H54 (cell line): ENCODE measurements around the gene MLIP.
"Not testable (repeated sequence)": the region's sequence is repeated elsewhere in the genome, so short reads cannot be mapped to it uniquely, and the experiment has no call there.

Experiments
- DNase-seq: peaks from one replicate; pipeline ENCODE4 v3.0.0; 2011; ENCODE audit warnings: low spot score, mixed read lengths; ENCODE audit not compliant: insufficient read length
- FAIRE-seq: peaks from 3 replicates; lab custom pipeline; 2011; peaks lifted over from hg19 to GRCh38; lab: Jason Lieb, UNC
- POLR2A ChIP-seq: IDR thresholded peaks from 2 replicates; pipeline ENCODE4 v1.6.1; 2011; ENCODE audit warnings: low read depth, mild to moderate bottlenecking, low read length

The MLIP gene

GRCh38 chr6:54195637-54196036, 84.4 kb downstream of the MLIP start:
- DNase-seq: no peak
- no peak for FAIRE-seq
- no peak for TF ChIP-seq POLR2A

DNA sequence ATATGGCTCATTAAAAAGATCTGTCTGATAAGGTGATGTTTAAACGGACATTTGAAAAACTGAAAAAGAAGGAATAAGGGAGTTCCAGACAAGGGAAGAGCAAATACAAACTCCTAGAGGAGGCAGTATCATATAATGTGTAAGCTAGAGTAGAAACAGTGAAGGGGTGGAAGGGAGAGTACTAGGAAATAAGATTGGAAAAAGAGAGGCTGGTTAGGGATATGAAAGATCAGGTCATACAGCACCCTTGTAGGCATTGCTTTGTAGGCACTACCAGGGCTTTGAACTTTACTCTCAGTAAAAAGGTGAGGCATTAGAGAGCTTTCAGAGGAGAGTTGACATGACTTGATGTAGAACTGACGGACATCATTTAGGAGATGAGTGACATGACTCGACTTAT, 85.7 kb downstream of the MLIP start:
- DNase-seq: no peak
- FAIRE-seq: peak; percentile 45
- TF ChIP-seq POLR2A: no peak

DNA sequence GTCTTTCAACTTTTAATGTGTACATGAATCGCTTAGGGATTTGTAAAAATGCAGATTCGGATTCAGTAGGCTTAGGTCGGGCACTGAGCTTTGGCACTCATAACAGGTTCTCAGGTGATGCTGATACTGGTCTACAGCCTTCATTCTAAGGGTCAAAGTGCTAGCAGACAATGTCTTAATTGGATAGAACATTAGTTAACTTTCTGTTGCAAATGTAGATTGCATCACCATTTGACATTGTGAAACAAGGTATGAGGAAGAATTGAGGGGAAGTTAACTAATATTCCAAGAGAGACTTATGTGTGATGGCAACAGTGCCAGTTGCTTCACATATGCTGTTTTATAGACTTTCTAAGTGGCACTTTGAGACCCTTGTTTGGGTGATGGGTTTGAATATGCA, 86.9 kb downstream of the MLIP start:
- no peak for TF ChIP-seq POLR2A
- DNase-seq: no peak
- peak; percentile 33 for FAIRE-seq

- not testable (repeated sequence) for DNase-seq, FAIRE-seq
These were observed 92.3 kb downstream of the MLIP start for GRCh38 chr6:54203474-54204035.

- no peak for DNase-seq
- peak; percentile 33 for FAIRE-seq
- TF ChIP-seq POLR2A: no peak
These were observed 93.8 kb downstream of the MLIP start for GRCh38 chr6:54204921-54205591.

DNA sequence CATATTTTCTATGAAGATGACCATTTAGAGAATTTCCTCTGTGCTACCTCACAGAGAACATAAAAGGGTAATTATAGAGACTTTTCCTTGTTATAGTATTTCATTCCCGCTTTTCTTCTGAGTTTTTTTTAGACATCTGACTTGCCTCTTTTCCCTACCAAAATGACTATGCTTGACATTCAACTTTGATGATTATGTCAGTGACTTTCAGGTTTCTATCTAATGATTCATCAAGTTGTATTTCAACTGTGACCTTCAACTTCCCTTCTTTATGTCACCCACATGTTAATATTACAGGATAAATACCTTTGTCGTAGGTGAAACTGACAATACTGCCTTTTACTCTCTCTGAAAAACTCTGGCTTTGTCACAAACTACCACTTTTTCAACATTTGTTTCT, 95.3 kb downstream of the MLIP start:
- TF ChIP-seq POLR2A: no peak
- no peak for DNase-seq
- peak; percentile 38 for FAIRE-seq

- not testable (repeated sequence) for DNase-seq
- peak; percentile 93 for FAIRE-seq
These were observed 98.7 kb downstream of the MLIP start for GRCh38 chr6:54209983-54210382.

DNA sequence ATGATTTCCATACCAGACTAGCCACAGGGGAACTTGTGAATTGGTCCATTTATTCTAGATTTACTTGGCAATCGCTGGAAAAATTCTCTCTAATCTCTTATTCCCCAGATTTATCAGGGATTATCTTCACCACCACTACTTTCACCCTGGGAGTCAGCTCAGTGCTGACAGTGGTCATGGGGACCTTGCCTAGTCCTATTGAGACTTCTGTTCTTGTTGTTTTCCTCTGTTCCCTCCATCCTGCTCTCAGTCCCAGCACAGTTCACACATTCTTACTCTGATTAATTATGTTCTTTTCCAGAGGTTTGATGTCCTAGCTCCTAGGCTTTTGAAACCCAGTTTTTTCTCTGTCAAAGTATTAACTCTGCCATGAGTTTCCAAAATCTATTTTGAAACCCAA, 103.0 kb downstream of the MLIP start:
- FAIRE-seq: no peak
- TF ChIP-seq POLR2A: no peak
- no peak for DNase-seq

DNA sequence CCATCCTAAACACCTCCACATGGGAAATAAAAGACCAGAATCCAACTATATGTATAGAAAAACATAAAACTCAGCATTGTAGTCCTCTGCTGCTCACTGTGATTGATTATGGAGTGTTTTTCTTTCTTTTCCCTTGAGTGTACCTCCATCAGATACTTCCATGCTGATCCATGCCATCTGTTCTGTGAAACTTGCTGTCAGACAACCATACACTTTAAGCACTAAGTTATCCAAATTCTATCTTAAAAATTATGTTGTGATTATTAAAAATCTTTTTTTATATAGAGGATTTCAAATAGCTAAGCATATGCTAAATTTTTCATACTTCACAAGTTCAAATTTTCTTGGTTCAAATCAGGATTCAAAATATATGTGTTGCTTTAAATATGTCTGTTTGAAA, 105.1 kb downstream of the MLIP start:
- no peak for FAIRE-seq
- no peak for TF ChIP-seq POLR2A

DNA sequence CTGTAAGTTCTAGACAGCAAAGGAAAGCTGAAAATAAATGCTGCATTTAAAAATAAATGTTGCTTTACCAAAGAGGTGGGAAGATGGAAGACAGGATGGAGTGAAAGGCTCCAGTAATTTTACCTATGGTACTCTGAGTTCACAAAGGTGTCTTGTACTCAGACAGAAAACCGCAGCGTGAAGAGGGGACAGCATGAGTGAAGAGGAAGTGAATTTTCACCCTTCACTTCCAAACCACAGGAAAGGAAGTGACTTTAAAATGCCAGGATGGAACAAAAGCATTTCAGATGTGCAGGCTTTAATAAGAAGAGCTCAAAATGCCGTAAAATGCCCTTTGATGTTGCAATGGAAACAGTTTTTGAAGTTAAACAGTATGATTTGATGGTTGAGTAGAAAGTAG, 105.8 kb downstream of the MLIP start:
- TF ChIP-seq POLR2A: no peak
- DNase-seq (no peak), FAIRE-seq (peak; percentile 61)

More for the DNA sequence above, 105.1 kb downstream of the MLIP start:
- DNase-seq: no peak

DNA sequence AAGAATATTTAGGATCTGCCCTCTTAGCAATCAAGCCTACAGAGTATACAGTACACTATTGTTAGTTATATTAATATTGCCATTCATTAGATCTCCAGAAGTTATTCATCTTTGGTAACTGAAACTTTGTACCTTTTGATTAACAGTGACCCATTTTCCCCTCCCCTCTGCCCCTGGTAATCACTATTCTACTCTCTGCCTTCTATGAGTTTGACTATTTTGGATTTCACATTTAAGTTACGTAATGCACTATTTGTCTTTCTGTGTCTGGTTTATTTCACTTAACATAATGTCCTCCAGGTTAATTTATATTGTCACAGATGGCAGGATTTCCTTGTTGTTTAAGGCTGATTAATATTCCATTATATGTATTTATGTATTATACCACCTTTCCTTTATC, 111.0 kb downstream of the MLIP start:
- TF ChIP-seq POLR2A: no peak
- FAIRE-seq: no peak
- no peak for DNase-seq

DNA sequence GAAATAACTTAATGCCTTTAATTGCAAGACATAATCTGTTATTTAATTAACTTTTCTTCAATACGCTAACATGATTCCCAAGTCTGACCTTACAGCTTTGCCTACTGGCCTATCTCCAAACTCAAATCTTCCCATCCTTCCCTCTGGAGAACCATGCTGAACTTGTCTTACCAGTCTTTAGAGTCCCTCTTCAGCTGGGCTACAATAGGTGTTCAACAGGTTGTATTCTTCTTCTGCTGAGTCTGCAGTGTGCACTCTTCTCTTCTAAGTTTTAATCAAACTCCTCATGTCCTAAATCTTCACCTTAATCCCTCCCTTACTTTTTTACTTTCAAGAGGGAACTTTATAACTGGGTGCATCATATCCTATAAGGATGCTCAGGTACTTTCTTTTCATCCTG, 121.5 kb downstream of the MLIP start:
- DNase-seq (no peak), FAIRE-seq (no peak)
- no peak for TF ChIP-seq POLR2A

DNA sequence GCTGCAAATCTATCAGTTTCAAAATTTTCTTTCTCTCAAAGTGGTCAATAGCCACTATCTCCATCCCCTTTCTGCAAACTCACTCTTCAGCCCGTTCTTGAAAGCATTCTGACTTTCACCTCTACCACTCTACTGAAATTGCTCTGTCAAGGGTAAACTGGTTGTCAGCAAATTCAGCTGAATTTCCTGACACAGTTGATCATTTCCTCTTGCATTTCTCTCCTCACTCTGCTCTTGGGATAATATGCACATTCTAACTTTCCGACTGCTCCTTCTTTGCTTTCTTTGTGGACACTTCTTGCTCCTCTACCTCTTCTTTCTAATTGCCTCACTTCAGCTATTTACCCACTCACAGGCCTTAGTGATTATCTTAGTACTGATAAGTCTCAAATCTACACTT, 123.3 kb downstream of the MLIP start:
- TF ChIP-seq POLR2A: no peak
- DNase-seq: no peak
- FAIRE-seq: no peak

DNA sequence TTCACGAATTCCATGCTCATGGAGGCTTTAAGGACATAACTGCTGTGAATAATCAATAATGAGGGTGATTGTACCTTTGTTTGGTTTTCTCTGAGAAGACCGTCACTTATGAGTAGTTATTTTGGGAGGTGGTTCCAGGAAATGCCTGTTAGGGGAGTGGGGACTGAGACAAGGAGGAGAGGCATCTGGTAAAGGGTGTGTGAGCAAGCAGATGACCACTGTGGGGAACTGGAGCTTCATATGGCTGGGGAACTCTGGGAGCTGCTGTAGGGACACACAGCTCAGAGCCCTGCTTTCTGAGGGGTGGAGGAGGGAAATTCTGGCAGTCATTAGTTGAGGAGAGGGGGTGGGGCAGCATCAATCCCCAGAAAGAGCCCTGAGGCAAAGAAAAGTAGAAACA, 125.7 kb downstream of the MLIP start:
- no peak for TF ChIP-seq POLR2A
- FAIRE-seq: no peak
- no peak for DNase-seq

GRCh38 chr6:54238396-54238795, 127.2 kb downstream of the MLIP start:
- DNase-seq (no peak), FAIRE-seq (peak; percentile 48)
- TF ChIP-seq POLR2A: no peak
